Brain microvascular endothelial cell (primary cell): ENCODE data around the gene SMCO2.

Experiments
- DNase-seq: peaks from one replicate; pipeline ENCODE4 v3.0.0-alpha.2; 2020
- H3K27ac ChIP-seq: fragments of 250-450 bp; sonication (Bioruptor Pico); 2 replicates; pipeline ENCODE4 v1.5.1; 2020; ENCODE audit warnings: mild to moderate bottlenecking, moderate library complexity
- H3K27me3 ChIP-seq: fragments of 250-450 bp; sonication (Bioruptor Pico); replicated peaks from 2 replicates; pipeline ENCODE4 v1.5.1; 2020; ENCODE audit warnings: mild to moderate bottlenecking
- H3K36me3 ChIP-seq: fragments of 250-450 bp; sonication (Bioruptor Pico); replicated peaks from 2 replicates; pipeline ENCODE4 v1.5.1; 2020; ENCODE audit warnings: mild to moderate bottlenecking
- H3K4me3 ChIP-seq: 2 replicates; pipeline ENCODE4 v1.5.1; 2011; ENCODE audit warnings: low read depth, mild to moderate bottlenecking, control low read depth, low read length, moderate library complexity
- in situ Hi-C: cut with HindIII; loops from 2 replicates; pipeline ENCODE4 v1.10.0; 2017; ENCODE audit warnings: low sequenced_read_pairs, low pct_ligation_motif_present
- TF ChIP-seq, protein P1 (sequence below): IDR thresholded peaks from 2 replicates; pipeline ENCODE4 v1.5.1; 2011; ENCODE audit warnings: low read depth, mild to moderate bottlenecking, moderate library complexity, low read length, control low read depth, inconsistent platforms; ENCODE audit errors: missing control alignments

The SMCO2 gene

DNA sequence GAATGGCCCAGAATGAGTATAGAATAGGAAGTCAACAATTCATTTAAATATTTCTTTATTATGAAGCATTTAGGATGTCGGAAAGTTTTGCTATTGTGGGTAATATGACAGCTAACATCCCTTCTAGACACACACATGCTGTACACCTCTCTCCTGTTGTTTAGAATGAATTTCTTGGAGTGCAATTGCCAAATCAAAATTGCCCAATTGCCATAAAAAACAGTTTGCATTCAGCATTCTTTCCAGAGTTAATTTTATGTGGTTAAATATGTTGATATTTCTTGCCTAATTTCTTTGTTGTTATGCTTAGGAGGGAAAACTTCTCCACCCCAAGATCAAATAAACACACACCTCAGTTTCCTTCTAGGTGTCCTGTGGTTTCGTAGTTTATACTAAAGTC lies 16.9 kb upstream of the SMCO2 start:
- H3K36me3 ChIP-seq, result no peaks in the 10 kb centered on the region
- no peak for DNase-seq
- H3K4me3 ChIP-seq, result no peak overlapping the region
- no peaks in the 10 kb centered on the region for H3K27me3 ChIP-seq
- in situ Hi-C loops, result no loop called here
- H3K27ac ChIP-seq, result no peak overlapping the region
- TF ChIP-seq, protein P1, sequence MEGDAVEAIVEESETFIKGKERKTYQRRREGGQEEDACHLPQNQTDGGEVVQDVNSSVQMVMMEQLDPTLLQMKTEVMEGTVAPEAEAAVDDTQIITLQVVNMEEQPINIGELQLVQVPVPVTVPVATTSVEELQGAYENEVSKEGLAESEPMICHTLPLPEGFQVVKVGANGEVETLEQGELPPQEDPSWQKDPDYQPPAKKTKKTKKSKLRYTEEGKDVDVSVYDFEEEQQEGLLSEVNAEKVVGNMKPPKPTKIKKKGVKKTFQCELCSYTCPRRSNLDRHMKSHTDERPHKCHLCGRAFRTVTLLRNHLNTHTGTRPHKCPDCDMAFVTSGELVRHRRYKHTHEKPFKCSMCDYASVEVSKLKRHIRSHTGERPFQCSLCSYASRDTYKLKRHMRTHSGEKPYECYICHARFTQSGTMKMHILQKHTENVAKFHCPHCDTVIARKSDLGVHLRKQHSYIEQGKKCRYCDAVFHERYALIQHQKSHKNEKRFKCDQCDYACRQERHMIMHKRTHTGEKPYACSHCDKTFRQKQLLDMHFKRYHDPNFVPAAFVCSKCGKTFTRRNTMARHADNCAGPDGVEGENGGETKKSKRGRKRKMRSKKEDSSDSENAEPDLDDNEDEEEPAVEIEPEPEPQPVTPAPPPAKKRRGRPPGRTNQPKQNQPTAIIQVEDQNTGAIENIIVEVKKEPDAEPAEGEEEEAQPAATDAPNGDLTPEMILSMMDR, result no peak

DNA sequence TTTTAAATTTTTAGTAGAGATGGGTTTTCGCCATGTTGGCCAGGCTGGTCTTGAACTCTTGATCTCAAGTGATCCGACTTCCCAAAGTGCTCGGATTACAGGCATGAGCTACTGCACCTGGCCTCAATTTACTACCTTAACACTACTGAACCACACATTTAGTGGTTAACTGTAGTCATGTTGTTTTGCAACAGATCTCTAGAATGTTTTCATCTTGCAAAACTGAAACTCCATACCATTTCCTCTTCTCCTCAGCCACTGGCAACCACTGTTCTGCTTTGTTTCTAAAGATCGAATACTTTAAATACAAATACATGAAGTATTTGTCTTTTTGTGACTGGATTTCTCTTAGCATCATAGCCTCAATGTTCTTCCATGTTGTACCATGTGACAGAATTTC lies 15.4 kb upstream of the SMCO2 start:
- Histone ChIP-seq H3K27ac (no peak overlapping the region), H3K27me3 (no peaks in the 10 kb centered on the region), H3K4me3 (no peak overlapping the region), H3K36me3 (no peaks in the 10 kb centered on the region)
- no peak for DNase-seq
- in situ Hi-C loops, result no loop called here
- TF ChIP-seq, protein P1, result no peak

DNA sequence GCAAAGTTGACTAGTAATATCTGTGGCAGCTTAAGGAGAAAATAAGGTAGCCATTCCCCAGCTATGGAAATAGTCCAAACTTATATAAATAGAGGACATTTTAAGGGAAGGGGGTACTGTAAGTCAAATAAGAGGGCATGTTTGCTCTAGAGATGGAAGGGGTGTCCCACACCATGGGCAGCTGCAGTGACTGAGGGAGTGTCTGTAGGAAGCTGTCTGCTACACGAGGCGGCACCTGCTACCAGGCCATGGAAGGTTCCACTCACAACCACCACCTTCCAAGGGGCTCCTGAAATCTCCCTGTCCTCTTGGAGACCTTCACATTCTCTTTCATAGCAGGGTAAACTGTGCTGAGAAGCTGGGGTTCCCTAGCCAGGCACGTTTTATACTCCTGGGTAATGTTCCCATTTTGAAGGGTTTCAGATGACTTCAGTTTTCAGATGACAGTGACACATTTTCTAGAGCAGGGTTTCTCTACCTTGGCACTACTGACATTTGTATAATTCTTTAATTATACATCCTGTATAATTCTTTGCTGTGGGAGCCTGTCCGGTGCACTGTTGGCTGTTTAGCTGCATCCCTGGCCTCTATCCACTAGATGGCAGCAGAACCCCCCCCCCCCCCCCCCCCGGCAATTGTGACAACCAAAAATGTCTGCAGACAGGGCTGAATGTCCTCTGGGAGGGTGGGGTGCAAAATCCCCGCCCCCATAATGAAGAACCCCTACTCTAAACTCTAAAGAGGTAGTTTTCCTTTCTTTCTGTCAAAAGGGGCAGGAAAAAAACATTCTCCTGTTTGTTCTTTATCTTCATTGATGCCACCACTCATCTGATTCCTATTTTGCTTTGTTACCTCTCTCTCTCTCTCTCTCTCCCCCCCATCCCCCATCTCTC lies 11.6 kb upstream of the SMCO2 start:
- in situ Hi-C loops, result no loop called here
- DNase-seq, result peak; percentile 11
- H3K4me3 ChIP-seq, result no peak overlapping the region
- TF ChIP-seq, protein P1, result peak; percentile 72
- no peaks in the 10 kb centered on the region for H3K36me3 ChIP-seq
- H3K27me3 ChIP-seq, result no peaks in the 10 kb centered on the region
- no peak overlapping the region for H3K27ac ChIP-seq

DNA sequence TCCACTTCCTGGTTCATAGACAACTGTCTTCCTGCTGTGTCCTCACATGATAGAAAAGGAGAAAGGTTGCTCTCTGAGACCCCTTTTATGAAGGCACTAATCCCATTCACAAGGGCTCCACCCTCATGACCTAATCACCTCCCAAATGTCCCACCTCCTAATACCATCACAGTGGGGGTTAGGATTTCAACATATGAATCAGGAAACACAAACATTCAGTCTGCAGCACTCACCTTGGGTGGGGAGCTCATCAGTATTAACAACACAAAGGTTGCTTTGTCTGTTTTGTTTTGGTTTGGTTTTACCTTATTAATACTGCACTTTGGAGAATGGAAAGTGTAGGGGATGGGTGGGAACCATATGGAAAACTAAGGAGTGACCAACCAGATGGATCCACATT lies 10.5 kb upstream of the SMCO2 start:
- Histone ChIP-seq H3K36me3 (no peaks in the 10 kb centered on the region), H3K4me3 (no peak overlapping the region), H3K27ac (no peak overlapping the region), H3K27me3 (no peaks in the 10 kb centered on the region)
- TF ChIP-seq, protein P1, result no peak
- DNase-seq, result no peak
- in situ Hi-C loops, result no loop called here

DNA sequence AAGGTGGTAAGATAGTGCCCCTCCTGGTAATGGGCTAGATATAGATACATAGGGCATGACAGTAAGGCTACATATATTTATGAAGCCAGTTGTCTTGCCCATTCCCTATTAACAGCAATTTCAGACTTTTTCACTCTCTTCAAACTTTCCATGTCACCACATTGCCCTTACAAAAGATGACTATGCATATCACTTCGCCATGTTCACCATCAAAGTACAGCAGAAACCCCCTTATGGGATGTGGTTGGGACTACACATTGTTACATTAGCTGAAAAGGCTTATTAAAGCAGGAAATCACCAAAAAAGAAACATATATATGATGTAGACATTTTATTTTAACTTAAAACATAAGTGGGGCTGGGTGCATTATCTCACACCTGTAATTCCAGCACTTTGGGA lies 9.8 kb upstream of the SMCO2 start:
- Histone ChIP-seq H3K27ac (no peak overlapping the region), H3K27me3 (no peaks in the 10 kb centered on the region), H3K4me3 (no peak overlapping the region), H3K36me3 (no peaks in the 10 kb centered on the region)
- no peak for DNase-seq
- in situ Hi-C loops, result no loop called here
- TF ChIP-seq, protein P1, result no peak
